Glomerular endothelial cell (primary cell): ENCODE data around the gene C2orf72. TPM values are rescaled to one million over a fixed set of nuclear protein-coding genes. Genes with fewer than 3 reads are reported as not detected.
"Not testable (repeated sequence)": the region's sequence is repeated elsewhere in the genome, so short reads cannot be mapped to it uniquely, and the experiment has no call there.

Source experiments
- DNase-seq: peaks from one replicate; pipeline ENCODE4 v3.0.0-alpha.2; 2011; ENCODE audit warnings: low read depth, low spot score; ENCODE audit errors: extremely low read depth
- total RNA-seq: library from RNA; depleted of rRNA; stranded (reverse); fragments of >200 nt; gene quantifications from 2 replicates; pipeline ENCODE4 v1.2.3, GENCODE V29; 2015

The C2orf72 gene
- total RNA-seq, result 0.29 and 1.5 TPM in 2 replicates

GRCh38 chr2:231037202-231037730 is at the start of gene C2orf72:
Gene C2orf72, plus strand, starts transcription at chr2:231037523. Its CDS starts 43 bp downstream, at chr2:231037566.
- no peak for DNase-seq

GRCh38 chr2:230989731-230990130 is 47.6 kb upstream of the C2orf72 start:
- no peak for DNase-seq

- no peak for DNase-seq
Observed at GRCh38 chr2:230990131-230990898, 47.0 kb upstream of the C2orf72 start.

- no peak for DNase-seq
Observed at GRCh38 chr2:230990899-230991150, 46.5 kb upstream of the C2orf72 start.

GRCh38 chr2:230991598-230991997 is 45.7 kb upstream of the C2orf72 start:
- DNase-seq, result no peak

GRCh38 chr2:230995821-230996220 is 41.5 kb upstream of the C2orf72 start, which contains the start of gene SPATA3:
Gene SPATA3, plus strand, starts transcription at chr2:230996121. Its CDS starts 113 bp downstream, at chr2:230996234.
- DNase-seq, result no peak

- no peak for DNase-seq
Observed at GRCh38 chr2:230996661-230997060, 40.7 kb upstream of the C2orf72 start.

- DNase-seq, result no peak
Observed at GRCh38 chr2:230998882-230999281, 38.4 kb upstream of the C2orf72 start.

- DNase-seq, result no peak
Observed at GRCh38 chr2:230999477-230999876, 37.8 kb upstream of the C2orf72 start.

- DNase-seq, result no peak
Observed at GRCh38 chr2:231000211-231000904, 37.0 kb upstream of the C2orf72 start.

GRCh38 chr2:231001036-231001435 is 36.3 kb upstream of the C2orf72 start:
- DNase-seq, result no peak

GRCh38 chr2:231001921-231002320 is 35.4 kb upstream of the C2orf72 start:
- no peak for DNase-seq

- no peak for DNase-seq
Observed at GRCh38 chr2:231002641-231003040, 34.7 kb upstream of the C2orf72 start.

GRCh38 chr2:231003186-231003585 is 34.1 kb upstream of the C2orf72 start:
- no peak for DNase-seq

- DNase-seq, result not testable (repeated sequence)
Observed at GRCh38 chr2:231004930-231005329, 32.4 kb upstream of the C2orf72 start.

- no peak for DNase-seq
Observed at GRCh38 chr2:231007286-231008098, 29.8 kb upstream of the C2orf72 start.

GRCh38 chr2:231008131-231008530 is 29.2 kb upstream of the C2orf72 start:
- DNase-seq, result no peak

- DNase-seq, result no peak
Observed at GRCh38 chr2:231009236-231009919, 27.9 kb upstream of the C2orf72 start.

GRCh38 chr2:231010201-231010730 is 27.1 kb upstream of the C2orf72 start:
- no peak for DNase-seq

- DNase-seq, result no peak
Observed at GRCh38 chr2:231011526-231011925, 25.8 kb upstream of the C2orf72 start.
